Iris pigment epithelial cell (primary cell): ENCODE results near the gene RGL2.
"Not testable (repeated sequence)": the region's sequence is repeated elsewhere in the genome, so short reads cannot be mapped to it uniquely, and the experiment has no call there.

ENCODE experiments used
- DNase-seq: peaks from one replicate; pipeline ENCODE4 v3.0.0-alpha.2; 2011; ENCODE audit warnings: low read depth

Gene RGL2

GRCh38 chr6:33294086-33294823 lies 4.5 kb downstream of the RGL2 start:
- DNase-seq: no peak

DNA sequence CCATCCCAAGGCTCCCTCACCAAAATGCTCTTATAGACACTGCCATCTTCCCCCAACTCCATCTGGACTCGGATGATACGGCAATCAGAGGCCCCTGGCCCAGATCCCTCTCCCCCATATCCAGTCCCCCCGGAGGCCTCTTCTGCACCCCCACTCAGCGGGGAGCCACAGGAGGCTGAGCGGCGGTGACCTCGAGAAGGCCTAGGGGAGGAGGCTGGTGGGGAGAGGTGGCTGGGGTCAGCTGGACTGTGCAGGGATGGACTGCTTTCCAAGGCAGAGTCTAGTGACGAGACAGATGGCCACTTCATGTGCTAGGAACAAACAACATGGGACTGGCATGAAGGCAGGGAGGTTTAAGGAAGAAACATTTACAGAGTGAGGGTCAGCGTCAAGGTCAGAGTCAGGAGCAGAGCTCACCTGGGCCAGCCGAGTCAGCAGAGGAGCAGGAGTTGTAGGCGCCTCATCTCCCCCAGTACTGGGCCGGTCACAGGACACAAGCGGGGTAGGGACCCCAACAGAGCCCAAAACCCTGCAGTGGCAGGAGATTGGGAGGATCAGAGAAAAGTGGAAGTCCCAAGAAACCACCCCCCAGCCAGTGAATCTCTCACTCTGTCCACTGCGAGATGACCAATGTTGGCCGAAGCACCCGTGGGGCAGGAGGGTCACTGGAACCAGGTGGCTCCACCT lies 5.6 kb downstream of the RGL2 start:
- DNase-seq: no peak

GRCh38 chr6:33290459-33290858 lies 8.3 kb downstream of the RGL2 start:
- no peak for DNase-seq

DNA sequence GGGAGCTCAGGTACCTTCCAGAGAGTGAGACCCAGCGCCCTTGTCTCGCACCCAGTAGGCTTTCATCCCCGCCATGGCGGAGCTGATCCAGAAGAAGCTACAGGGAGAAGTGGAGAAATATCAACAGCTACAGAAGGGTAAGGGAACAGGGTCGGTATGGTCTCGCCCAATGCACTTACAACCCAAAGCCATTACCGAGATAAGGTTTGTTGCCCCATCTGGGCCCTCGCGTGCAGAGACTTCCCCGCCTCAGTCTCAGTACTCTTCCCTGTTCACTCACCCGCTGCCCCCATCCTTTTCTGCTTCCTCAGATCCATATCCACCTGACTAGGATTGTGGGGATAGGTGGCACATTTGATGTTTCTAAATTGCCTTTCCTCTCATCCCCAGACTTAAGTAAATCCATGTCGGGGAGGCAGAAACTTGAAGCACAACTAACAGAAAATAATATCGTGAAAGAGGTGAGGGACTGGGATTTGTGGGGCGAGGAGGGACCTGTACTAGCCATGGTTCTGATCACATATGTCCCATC lies 8.9 kb downstream of the RGL2 start:
- DNase-seq: no peak

DNA sequence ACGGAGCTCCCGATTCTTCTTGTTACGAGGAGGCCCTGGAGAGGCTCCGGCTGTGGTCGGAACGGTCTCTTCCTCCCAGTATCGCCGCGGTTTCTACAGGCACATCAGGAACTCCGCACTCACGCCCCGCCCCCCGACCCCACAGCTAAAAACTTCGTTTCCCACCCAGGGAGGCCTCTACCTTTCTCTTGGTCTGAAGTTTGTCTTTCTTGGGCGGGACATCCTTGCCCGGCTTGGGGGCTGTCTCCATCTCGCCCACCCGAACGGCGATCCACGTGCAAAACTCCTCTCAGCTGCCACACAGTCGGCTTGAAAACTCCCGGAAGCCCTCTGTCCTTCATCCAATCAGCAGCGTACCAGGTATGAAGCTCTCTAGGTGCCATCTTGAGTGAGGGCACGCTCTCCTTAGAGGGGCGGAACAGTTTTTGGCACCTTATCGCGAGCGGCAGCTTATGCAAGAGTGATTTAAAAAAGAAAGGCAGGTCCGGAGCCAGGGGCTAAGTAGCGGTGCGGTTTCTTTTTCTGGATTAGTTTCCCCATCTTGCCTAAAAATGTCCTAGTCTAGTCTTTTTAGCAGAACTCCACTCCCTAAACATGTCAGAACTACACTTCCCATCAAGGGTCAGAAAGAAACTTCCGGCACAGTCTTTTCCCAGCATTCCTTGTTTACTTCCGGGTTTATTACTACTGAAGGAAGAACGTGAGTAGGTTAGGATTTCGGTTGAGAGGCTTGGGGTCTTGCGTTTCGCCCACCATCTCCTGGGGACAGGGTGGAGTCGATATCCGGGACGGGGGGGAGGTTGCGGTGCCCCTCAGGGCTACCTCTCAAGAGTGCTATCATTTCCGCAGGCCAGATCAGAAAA lies 9.6 kb downstream of the RGL2 start, which contains the start of the genes PFDN6 and WDR46:
PFDN6 (plus strand) TSS at position 681 of the 863 bp plus-strand sequence. CDS start 256 bp downstream, outside the sequence.
WDR46 (minus strand) TSS at position 319 of the 863 bp plus-strand sequence; CDS start at position 250, 69 bp downstream.
- peak; percentile 95 for DNase-seq

- no peak for DNase-seq
Measured at GRCh38 chr6:33288141-33288920, 10.4 kb downstream of the RGL2 start.

- DNase-seq: no peak
Measured at GRCh38 chr6:33286946-33287914, 11.5 kb downstream of the RGL2 start.

- not testable (repeated sequence) for DNase-seq
Measured at GRCh38 chr6:33285214-33285613, 13.5 kb downstream of the RGL2 start.

DNA sequence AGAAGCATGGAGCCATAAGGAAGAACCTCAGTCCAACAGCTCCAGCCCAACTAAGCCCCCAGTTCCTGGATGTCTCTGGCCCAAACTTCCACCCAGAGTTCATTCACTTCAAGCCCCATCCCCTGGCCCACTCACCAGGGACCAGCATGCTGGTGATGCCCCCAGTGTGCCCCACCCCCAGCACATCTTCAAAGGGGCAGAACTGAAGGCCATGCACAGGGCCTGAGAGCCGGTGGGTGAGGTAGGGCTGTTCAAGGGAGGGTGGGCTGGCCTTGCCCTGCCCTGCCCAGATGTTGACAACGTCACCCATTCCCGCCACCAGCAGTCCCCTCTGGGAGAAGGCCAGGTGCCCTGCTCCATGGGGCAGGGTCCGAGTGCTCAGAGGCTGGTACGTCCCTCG lies 18.2 kb downstream of the RGL2 start:
- no peak for DNase-seq

DNA sequence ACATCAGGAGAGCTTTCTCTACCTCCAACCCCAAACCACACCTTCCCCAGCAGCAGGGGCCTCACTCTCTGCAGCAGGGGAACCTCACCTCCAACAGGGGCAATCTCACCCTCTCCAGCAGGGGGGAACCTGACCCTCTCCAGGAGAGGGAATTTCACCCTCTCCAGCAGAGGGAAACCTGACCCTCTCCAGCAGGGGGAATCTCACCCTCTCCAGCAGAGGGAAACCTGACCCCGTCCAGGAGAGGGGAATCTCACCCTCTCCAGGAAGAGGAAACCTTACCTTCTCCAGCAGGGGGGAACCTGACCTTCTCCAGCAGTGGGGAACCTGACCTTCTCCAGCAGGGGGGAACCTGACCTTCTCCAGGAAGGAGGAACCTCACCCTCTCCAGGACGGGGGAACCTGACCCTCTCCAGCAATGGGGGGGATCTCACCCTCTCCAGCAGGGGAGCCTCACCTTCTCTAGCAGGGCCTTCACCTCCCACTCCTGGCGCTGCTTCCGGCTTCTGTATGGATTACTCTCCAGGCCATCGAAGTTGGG lies 18.7 kb downstream of the RGL2 start:
- peak; percentile 66 for DNase-seq

- no peak for DNase-seq
Measured at GRCh38 chr6:33279257-33279695, 19.5 kb downstream of the RGL2 start.

DNA sequence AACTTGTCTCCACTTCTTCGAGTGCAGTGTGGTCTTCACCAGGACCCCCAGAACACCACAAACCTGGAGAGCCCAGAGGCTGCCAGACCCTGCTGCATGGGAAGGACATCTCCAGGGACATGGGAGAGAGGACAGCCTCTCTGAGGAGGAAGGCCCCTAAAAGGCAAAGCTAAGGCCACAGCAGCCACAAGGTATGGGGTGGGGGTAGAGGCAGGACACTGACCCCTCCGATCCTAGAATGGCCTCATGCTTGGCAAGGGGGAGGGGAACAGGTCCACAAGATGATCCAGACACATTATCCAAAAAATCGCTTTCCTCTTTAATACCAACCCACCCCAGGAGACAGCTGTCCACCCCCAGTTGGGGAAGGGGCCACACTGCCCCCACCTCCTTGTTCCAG lies 19.9 kb downstream of the RGL2 start:
- no peak for DNase-seq

- DNase-seq: no peak
Measured at GRCh38 chr6:33278392-33278741, 20.4 kb downstream of the RGL2 start.

- DNase-seq: no peak
Measured at GRCh38 chr6:33277663-33278391, 20.9 kb downstream of the RGL2 start.

- peak; percentile 79 for DNase-seq
Measured at GRCh38 chr6:33276864-33277662, 21.7 kb downstream of the RGL2 start, which contains the start of gene B3GALT4. B3GALT4 (plus strand) TSS chr6:33277123; CDS start chr6:33277420, 297 bp downstream.

GRCh38 chr6:33276581-33276863 lies 22.2 kb downstream of the RGL2 start:
- no peak for DNase-seq

DNA sequence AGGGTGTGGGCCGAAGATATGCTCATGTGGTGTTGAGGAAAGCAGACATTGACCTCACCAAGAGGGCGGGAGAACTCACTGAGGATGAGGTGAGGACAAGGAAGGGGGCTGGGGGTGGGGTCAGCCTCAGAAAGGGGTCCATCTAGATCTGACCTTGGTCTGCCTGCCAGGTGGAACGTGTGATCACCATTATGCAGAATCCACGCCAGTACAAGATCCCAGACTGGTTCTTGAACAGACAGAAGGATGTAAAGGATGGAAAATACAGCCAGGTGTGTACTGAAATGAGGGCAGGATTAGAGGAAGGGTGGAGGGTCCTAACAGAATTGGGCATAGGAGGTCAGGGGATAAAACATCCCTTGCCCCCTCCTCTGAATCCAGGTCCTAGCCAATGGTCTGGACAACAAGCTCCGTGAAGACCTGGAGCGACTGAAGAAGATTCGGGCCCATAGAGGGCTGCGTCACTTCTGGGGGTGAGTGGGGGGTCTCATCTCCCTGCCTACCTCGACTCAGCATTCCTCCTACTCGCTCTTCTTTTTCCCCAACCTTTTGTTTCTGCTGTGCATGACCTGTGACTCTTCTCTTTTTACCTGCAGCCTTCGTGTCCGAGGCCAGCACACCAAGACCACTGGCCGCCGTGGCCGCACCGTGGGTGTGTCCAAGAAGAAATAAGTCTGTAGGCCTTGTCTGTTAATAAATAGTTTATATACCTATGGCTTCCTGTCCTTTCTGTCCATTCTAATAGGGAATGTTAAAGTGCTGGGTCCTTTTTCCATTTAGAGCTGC lies 22.8 kb downstream of the RGL2 start:
- not testable (repeated sequence) for DNase-seq
